GM12878 (cell line): Measurements from ENCODE around the gene CLEC17A. TPM values are rescaled to one million over a fixed set of nuclear protein-coding genes. Genes with fewer than 3 reads are reported as not detected.

Source experiments
- BHLHE40 ChIP-seq, 2 experiments: fragments of 450-650 bp in 1 of 2; IDR thresholded peaks; 2 replicates each; pipeline ENCODE4 v1.6.1; 2011 to 2017; ENCODE audit warnings: low read depth in 2 of 2, borderline replicate concordance in 1 of 2, improper control_type of control experiment in 1 of 2, low read length in 1 of 2, mild to moderate bottlenecking in 1 of 2
- CBX3 ChIP-seq: fragments of 200-600 bp; sonication (generic); IDR thresholded peaks from 2 replicates; pipeline ENCODE4 v1.6.1; 2016; ENCODE audit warnings: low read depth, borderline replicate concordance
- CEBPB ChIP-seq, 2 experiments: fragments of 150-350 bp in 1 of 2; IDR thresholded peaks; 2 replicates each; pipeline ENCODE4 v1.6.1; 2012 to 2014; ENCODE audit warnings: low read depth in 2 of 2, low read length in 2 of 2, borderline replicate concordance in 1 of 2, inconsistent platforms in 1 of 2
- DPF2 ChIP-seq: fragments of 450-650 bp; IDR thresholded peaks from 2 replicates; pipeline ENCODE4 v1.6.1; 2017; ENCODE audit warnings: mild to moderate bottlenecking
- ESRRA ChIP-seq: IDR thresholded peaks from 2 replicates; pipeline ENCODE4 v1.6.1; 2012; ENCODE audit warnings: mild to moderate bottlenecking, low read length, improper control_type of control experiment
- NBN ChIP-seq: fragments of 450-650 bp; IDR thresholded peaks from 2 replicates; pipeline ENCODE4 v1.6.1; 2016
- PML ChIP-seq: IDR thresholded peaks from 2 replicates; pipeline ENCODE4 v1.6.1; 2012; ENCODE audit warnings: low read length, inconsistent platforms
- RAD21 ChIP-seq: IDR thresholded peaks from 2 replicates; pipeline ENCODE4 v1.6.1; 2011; ENCODE audit warnings: mild to moderate bottlenecking, low read depth, low read length, moderate library complexity; ENCODE audit not compliant: insufficient read depth
- SPI1 ChIP-seq: IDR thresholded peaks from 2 replicates; pipeline ENCODE4 v1.6.1; 2011; ENCODE audit warnings: low read depth, mild to moderate bottlenecking, low read length, moderate library complexity, borderline replicate concordance; ENCODE audit not compliant: insufficient read depth
- STAT1 ChIP-seq: fragments of 450-650 bp; conservative IDR thresholded peaks from 2 replicates; pipeline ENCODE4 v1.6.1; 2014; ENCODE audit warnings: antibody characterized with exemption, mild to moderate bottlenecking
- STAT3 ChIP-seq: IDR thresholded peaks from 2 replicates; pipeline ENCODE4 v1.6.1; 2011; ENCODE audit warnings: low read depth, low read length, improper control_type of control experiment
- TARDBP ChIP-seq: IDR thresholded peaks from 2 replicates; pipeline ENCODE4 v1.6.1; 2016; ENCODE audit warnings: borderline replicate concordance
- YY1 ChIP-seq: IDR thresholded peaks from 2 replicates; pipeline ENCODE4 v1.6.1; 2011; ENCODE audit warnings: low read depth, mild to moderate bottlenecking, low read length
- ZZZ3 ChIP-seq: IDR thresholded peaks from 2 replicates; pipeline ENCODE4 v1.6.1; 2011; ENCODE audit warnings: low read depth; ENCODE audit not compliant: control insufficient read depth, insufficient read length
- polyA plus RNA-seq, 11 experiments: library from polyadenylated mRNA; depleted of rRNA in 4 of 11; unstranded in 6 of 11; stranded (reverse) in 5 of 11; fragments of >200 nt; fragmentation: Nextera tagmentation in 4 of 11; fragmentation: Illumina TruSeq in 1 of 11; extraction: Ambion mirVana in 4 of 11; extraction: Trizol in 1 of 11; gene quantifications; 1 replicate in 1 of 11; 2 replicates in 10 of 11; pipeline versions ENCODE4 v1.2.1 to v1.2.3, GENCODE V29; 2011 to 2016; ENCODE audit warnings: inconsistent platforms in 2 of 11, missing spikeins in 2 of 11, low read depth in 1 of 11
- total RNA-seq, 4 experiments: library from RNA; depleted of rRNA in 3 of 4; stranded (reverse); fragments of >200 nt in 3 of 4; fragmentation: Illumina TruSeq in 1 of 4; extraction: Trizol in 1 of 4; gene quantifications; 2 replicates each; pipeline versions ENCODE4 v1.2.1 to v1.2.3, GENCODE V29; 2013 to 2021
- TF ChIP-seq, protein P1 (sequence below): IDR thresholded peaks from 2 replicates; pipeline ENCODE4 v1.6.1; 2012; ENCODE audit warnings: mild to moderate bottlenecking, low read depth, low read length
- TF ChIP-seq, protein P2 (sequence below): IDR thresholded peaks from 2 replicates; pipeline ENCODE4 v1.6.1; 2012; ENCODE audit warnings: improper control_type of control experiment, low read depth, low read length; ENCODE audit not compliant: insufficient replicate concordance
- TF ChIP-seq, protein P3 (sequence below): fragments of 450-650 bp; formaldehyde crosslinking; IDR thresholded peaks from 2 replicates; pipeline ENCODE4 v1.5.0; 2022; ENCODE audit warnings: mild to moderate bottlenecking, missing genetic modification characterization

CLEC17A gene
- total and polyA plus RNA-seq, 10 of the 15 experiments (the other 5 are each of a cell fraction or from before 2014, with no cell fraction given), result 12.9 to 131 (median 97.3) TPM

GRCh38 chr19:14582894-14583340, at the start of gene CLEC17A (continued):
- TF ChIP-seq, protein P1, sequence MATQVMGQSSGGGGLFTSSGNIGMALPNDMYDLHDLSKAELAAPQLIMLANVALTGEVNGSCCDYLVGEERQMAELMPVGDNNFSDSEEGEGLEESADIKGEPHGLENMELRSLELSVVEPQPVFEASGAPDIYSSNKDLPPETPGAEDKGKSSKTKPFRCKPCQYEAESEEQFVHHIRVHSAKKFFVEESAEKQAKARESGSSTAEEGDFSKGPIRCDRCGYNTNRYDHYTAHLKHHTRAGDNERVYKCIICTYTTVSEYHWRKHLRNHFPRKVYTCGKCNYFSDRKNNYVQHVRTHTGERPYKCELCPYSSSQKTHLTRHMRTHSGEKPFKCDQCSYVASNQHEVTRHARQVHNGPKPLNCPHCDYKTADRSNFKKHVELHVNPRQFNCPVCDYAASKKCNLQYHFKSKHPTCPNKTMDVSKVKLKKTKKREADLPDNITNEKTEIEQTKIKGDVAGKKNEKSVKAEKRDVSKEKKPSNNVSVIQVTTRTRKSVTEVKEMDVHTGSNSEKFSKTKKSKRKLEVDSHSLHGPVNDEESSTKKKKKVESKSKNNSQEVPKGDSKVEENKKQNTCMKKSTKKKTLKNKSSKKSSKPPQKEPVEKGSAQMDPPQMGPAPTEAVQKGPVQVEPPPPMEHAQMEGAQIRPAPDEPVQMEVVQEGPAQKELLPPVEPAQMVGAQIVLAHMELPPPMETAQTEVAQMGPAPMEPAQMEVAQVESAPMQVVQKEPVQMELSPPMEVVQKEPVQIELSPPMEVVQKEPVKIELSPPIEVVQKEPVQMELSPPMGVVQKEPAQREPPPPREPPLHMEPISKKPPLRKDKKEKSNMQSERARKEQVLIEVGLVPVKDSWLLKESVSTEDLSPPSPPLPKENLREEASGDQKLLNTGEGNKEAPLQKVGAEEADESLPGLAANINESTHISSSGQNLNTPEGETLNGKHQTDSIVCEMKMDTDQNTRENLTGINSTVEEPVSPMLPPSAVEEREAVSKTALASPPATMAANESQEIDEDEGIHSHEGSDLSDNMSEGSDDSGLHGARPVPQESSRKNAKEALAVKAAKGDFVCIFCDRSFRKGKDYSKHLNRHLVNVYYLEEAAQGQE, result no peak
- TF ChIP-seq BHLHE40 (IDR thresholded peaks at IDR 0.05; ENCODE audit: borderline replicate concordance in 1 of 2, low read depth in 2 of 2, low read length in 1 of 2) (peak; percentile 99), TARDBP (no peak), ZZZ3 (no peak), STAT1 (no peak), SPI1 (peak; percentile 97), CBX3 (no peak), NBN (peak; percentile 98), ESRRA (no peak), STAT3 (0 out of 2 replicates have a peak, but pooled peaks have one; percentile 46), YY1 (peak; percentile 60), RAD21 (peak; percentile 21; the same call in 1 of the 2 replicates), CEBPB (IDR thresholded peaks at IDR 0.05; ENCODE audit: borderline replicate concordance in 1 of 2, low read depth in 2 of 2, low read length in 2 of 2) (no peak), DPF2 (peak; percentile 96), PML (peak; percentile 95; the same call in 1 of the 2 replicates)
- TF ChIP-seq, protein P2, sequence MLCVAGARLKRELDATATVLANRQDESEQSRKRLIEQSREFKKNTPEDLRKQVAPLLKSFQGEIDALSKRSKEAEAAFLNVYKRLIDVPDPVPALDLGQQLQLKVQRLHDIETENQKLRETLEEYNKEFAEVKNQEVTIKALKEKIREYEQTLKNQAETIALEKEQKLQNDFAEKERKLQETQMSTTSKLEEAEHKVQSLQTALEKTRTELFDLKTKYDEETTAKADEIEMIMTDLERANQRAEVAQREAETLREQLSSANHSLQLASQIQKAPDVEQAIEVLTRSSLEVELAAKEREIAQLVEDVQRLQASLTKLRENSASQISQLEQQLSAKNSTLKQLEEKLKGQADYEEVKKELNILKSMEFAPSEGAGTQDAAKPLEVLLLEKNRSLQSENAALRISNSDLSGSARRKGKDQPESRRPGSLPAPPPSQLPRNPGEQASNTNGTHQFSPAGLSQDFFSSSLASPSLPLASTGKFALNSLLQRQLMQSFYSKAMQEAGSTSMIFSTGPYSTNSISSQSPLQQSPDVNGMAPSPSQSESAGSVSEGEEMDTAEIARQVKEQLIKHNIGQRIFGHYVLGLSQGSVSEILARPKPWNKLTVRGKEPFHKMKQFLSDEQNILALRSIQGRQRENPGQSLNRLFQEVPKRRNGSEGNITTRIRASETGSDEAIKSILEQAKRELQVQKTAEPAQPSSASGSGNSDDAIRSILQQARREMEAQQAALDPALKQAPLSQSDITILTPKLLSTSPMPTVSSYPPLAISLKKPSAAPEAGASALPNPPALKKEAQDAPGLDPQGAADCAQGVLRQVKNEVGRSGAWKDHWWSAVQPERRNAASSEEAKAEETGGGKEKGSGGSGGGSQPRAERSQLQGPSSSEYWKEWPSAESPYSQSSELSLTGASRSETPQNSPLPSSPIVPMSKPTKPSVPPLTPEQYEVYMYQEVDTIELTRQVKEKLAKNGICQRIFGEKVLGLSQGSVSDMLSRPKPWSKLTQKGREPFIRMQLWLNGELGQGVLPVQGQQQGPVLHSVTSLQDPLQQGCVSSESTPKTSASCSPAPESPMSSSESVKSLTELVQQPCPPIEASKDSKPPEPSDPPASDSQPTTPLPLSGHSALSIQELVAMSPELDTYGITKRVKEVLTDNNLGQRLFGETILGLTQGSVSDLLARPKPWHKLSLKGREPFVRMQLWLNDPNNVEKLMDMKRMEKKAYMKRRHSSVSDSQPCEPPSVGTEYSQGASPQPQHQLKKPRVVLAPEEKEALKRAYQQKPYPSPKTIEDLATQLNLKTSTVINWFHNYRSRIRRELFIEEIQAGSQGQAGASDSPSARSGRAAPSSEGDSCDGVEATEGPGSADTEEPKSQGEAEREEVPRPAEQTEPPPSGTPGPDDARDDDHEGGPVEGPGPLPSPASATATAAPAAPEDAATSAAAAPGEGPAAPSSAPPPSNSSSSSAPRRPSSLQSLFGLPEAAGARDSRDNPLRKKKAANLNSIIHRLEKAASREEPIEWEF, result no peak
- TF ChIP-seq, protein P3, sequence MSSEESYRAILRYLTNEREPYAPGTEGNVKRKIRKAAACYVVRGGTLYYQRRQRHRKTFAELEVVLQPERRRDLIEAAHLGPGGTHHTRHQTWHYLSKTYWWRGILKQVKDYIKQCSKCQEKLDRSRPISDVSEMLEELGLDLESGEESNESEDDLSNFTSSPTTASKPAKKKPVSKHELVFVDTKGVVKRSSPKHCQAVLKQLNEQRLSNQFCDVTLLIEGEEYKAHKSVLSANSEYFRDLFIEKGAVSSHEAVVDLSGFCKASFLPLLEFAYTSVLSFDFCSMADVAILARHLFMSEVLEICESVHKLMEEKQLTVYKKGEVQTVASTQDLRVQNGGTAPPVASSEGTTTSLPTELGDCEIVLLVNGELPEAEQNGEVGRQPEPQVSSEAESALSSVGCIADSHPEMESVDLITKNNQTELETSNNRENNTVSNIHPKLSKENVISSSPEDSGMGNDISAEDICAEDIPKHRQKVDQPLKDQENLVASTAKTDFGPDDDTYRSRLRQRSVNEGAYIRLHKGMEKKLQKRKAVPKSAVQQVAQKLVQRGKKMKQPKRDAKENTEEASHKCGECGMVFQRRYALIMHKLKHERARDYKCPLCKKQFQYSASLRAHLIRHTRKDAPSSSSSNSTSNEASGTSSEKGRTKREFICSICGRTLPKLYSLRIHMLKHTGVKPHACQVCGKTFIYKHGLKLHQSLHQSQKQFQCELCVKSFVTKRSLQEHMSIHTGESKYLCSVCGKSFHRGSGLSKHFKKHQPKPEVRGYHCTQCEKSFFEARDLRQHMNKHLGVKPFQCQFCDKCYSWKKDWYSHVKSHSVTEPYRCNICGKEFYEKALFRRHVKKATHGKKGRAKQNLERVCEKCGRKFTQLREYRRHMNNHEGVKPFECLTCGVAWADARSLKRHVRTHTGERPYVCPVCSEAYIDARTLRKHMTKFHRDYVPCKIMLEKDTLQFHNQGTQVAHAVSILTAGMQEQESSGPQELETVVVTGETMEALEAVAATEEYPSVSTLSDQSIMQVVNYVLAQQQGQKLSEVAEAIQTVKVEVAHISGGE (CRISPR knock-in tag), result no peak
